WERI-Rb-1 (cell line): ENCODE measurements around the gene FBLN2.

Experiments used
- DNase-seq: peaks from one replicate; pipeline ENCODE4 v3.0.0-alpha.2; 2020
- H3K27ac ChIP-seq: fragments of 250-450 bp; sonication (Bioruptor Pico); 2 replicates; pipeline ENCODE4 v1.5.1; 2020; ENCODE audit warnings: mild to moderate bottlenecking, moderate library complexity
- H3K27me3 ChIP-seq: fragments of 250-450 bp; sonication (Bioruptor Pico); 2 replicates; pipeline ENCODE4 v1.5.1; 2021; ENCODE audit warnings: mild to moderate bottlenecking, low read depth, moderate library complexity; ENCODE audit not compliant: insufficient read depth, severe bottlenecking
- H3K36me3 ChIP-seq: fragments of 250-450 bp; sonication (Bioruptor Pico); 2 replicates; pipeline ENCODE4 v1.5.1; 2020; ENCODE audit warnings: mild to moderate bottlenecking, moderate library complexity
- H3K4me3 ChIP-seq: 2 replicates; pipeline ENCODE4 v1.5.1; 2011; ENCODE audit warnings: low read depth, mild to moderate bottlenecking, control low read depth, low read length
- H3K9me3 ChIP-seq: fragments of 250-450 bp; sonication (Bioruptor Pico); 2 replicates; pipeline ENCODE4 v1.5.1; 2021; ENCODE audit warnings: mild to moderate bottlenecking, moderate library complexity; ENCODE audit not compliant: severe bottlenecking
- CTCF ChIP-seq: IDR thresholded peaks from 2 replicates; pipeline ENCODE4 v1.5.1; 2011; ENCODE audit warnings: low read depth, mild to moderate bottlenecking, control low read depth, inconsistent platforms, low read length

FBLN2 gene

GRCh38 chr3:13600950-13601691 is 52.2 kb downstream of the FBLN2 start:
- no peak for TF ChIP-seq CTCF
- Histone ChIP-seq H3K9me3 (peaks cover 4% of the 10 kb centered on the region), H3K27me3 (no peaks in the 10 kb centered on the region), H3K36me3 (no peaks in the 10 kb centered on the region), H3K4me3 (no peak overlapping the region), H3K27ac (no peak overlapping the region)
- DNase-seq, result peak; percentile 37

- DNase-seq, result no peak
- H3K27me3 ChIP-seq, result no peaks in the 10 kb centered on the region
- no peak overlapping the region for H3K4me3 ChIP-seq
- H3K9me3 ChIP-seq, result peaks cover 4% of the 10 kb centered on the region
- H3K27ac ChIP-seq, result no peak overlapping the region
- H3K36me3 ChIP-seq, result no peaks in the 10 kb centered on the region
- TF ChIP-seq CTCF, result no peak
Observed at GRCh38 chr3:13601692-13602080, 52.8 kb downstream of the FBLN2 start.

- Histone ChIP-seq H3K27me3 (no peaks in the 10 kb centered on the region), H3K27ac (no peak overlapping the region), H3K4me3 (no peak overlapping the region), H3K9me3 (peaks cover 4% of the 10 kb centered on the region), H3K36me3 (no peaks in the 10 kb centered on the region)
- no peak for TF ChIP-seq CTCF
- DNase-seq, result no peak
Observed at GRCh38 chr3:13605555-13605954, 56.6 kb downstream of the FBLN2 start.

GRCh38 chr3:13607821-13608597 is 59.1 kb downstream of the FBLN2 start:
- DNase-seq, result no peak
- H3K27ac ChIP-seq, result no peak overlapping the region
- no peak for TF ChIP-seq CTCF
- peaks cover 4% of the 10 kb centered on the region for H3K9me3 ChIP-seq
- H3K36me3 ChIP-seq, result no peaks in the 10 kb centered on the region
- H3K4me3 ChIP-seq, result no peak overlapping the region
- H3K27me3 ChIP-seq, result no peaks in the 10 kb centered on the region

- Histone ChIP-seq H3K9me3 (no peaks in the 10 kb centered on the region), H3K27me3 (no peaks in the 10 kb centered on the region), H3K36me3 (no peaks in the 10 kb centered on the region), H3K4me3 (no peak overlapping the region), H3K27ac (no peak overlapping the region)
- no peak for DNase-seq
- TF ChIP-seq CTCF, result no peak
Observed at GRCh38 chr3:13608969-13609725, 60.2 kb downstream of the FBLN2 start.
